ENCODE results near the gene AMOTL1.
A peak's percentile ranks its signal among the peaks of the same experiment; 100 is the strongest.

AMOTL1 gene

GRCh38 chr11:94742665-94743064, 25.5 kb upstream of the AMOTL1 start:
- no peak for DNase-seq

DNA sequence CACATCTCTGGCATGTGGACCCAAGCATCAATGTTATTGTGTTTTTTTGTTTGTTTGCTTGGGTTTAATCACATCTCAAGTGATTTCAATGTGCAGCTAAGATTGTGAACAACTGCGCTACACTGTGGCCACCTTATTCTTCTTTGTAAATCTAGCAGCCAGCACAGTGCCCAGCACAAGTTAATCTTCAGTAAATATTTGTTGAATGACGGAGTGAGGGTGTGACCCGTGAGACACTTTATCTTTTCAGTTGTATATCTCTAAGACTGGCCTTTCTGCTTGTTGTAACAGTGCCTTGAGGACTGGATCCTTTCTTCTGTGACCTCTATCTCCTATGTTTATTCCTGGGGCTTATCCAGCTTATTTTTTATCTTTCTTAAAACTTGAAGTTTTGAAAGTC, 21.4 kb upstream of the AMOTL1 start:
- no peak for DNase-seq

DNA sequence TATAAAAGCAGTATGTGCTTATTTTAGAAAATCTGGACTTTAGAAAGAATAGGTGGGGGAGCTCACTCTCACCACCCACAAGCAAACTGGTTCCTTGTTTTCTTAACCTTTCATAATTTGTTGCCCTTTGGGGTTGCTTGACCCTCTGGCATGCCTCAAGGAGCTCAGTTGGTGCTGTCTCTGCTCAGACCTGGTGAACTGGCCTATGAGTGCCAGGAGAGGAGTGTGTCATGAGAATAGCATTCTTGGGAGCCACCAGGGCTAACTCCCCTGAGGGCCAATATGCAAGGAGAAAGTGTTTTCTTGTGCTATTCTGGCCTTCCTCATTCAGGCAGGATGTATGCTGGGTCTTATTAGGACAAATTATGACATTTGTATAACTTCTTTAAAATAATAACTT, 21.0 kb upstream of the AMOTL1 start:
- no peak for DNase-seq

- no peak for DNase-seq
Observed at GRCh38 chr11:94747601-94748041, 20.5 kb upstream of the AMOTL1 start.

DNA sequence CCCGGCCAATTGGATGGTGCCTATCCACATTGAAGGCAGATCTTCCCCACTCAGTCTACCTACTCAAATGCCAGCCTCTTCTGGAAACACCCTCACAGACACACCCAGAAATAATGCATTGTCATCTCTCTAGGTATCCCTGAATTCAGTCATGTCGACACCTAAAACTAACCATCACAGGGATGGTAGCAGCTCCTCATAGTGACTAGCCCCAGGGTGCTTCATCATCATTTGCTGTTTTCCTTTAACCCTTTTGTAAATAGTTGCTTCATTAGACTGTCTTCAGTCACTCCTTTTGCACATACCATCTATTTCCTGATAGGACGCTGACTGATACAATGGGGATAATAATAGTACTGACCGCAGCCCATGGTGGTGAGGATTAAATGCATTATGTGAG, 18.8 kb upstream of the AMOTL1 start:
- no peak for DNase-seq

DNA sequence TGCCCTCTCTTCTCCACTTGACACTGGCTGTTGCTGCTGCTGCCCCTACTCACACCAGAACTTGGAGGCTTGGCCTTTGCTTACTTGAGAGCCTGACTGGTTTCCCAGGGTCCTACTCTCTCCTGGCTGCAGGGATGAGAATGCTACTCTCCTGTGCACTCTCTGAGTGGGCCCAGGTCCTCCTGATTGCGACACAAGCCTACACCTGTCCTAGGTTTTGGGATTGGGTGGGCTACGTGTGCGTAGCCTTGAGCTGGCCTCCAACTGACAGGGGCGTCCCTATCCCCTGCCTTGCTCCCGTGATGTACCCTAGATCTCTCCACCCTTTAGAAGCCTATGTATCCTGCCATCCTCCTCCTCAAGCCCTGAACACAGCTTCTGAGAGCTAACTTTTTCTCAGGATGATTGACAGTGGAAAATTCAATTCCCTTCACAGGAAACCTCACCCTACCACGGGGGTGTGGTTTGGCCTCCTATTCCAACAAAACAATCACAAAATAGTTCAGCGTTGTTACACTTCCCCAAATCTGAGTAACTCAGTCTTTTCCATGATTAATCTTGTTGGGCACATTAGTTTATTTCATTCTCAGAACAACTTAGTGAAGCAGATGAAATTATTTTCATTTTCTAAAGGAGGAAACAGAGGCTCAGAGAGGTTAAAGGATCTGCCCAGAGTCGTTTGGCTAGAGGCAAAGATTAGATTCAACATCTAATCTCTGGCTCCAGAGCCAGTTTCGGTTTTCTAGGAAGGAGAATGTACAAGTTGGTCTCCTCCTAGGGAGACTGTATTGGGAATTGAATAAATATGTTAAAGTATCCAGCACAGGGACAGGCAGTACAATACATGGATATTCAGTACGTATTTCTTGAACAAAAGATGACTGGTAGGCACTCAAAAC, 17.6 kb upstream of the AMOTL1 start:
- DNase-seq: no peak

- DNase-seq: no peak
Observed at GRCh38 chr11:94751218-94751609, 16.9 kb upstream of the AMOTL1 start.

DNA sequence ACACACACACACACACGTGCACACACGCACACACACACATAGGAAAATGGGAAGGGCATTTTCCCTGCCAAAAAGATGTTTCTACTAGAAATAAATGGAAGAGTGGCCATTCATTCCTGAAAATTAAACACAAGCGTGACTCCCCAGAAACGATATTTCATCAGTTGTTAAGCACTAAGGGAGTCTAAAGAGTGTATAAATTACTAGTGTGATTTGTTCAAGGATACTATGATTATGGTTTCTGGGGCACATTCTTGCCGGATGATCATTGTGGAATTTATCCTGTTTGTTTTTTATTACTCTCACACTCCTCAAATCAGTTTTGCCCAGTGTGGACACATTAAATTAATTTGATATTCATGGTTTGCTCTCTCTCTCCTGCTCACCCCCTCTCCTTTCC, 16.4 kb upstream of the AMOTL1 start:
- DNase-seq: no peak

GRCh38 chr11:94753630-94754029, 14.5 kb upstream of the AMOTL1 start:
- DNase-seq: no peak

GRCh38 chr11:94754335-94754734, 13.8 kb upstream of the AMOTL1 start:
- no peak for DNase-seq

- no peak for DNase-seq
Observed at GRCh38 chr11:94754819-94755218, 13.3 kb upstream of the AMOTL1 start.

DNA sequence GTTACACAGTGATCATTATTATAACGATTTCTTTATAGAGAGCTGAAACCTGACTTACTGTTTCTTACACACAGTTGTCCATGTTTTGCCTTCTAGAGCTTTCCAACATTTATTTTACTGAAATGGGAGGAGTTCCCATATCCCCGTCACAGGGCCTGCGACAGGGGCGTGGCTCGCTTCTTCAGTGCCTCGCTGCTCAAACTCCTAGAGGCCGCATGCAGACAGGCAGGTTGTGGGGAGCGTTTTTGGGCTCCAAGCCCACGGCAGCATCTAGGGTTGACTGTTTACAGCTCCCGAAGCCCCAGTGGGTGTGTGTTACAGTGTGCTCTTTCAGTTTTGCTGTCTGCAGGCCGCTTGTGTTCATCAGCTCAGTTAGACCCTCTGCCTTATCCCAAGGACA, 12.7 kb upstream of the AMOTL1 start:
- no peak for DNase-seq

- no peak for DNase-seq
Observed at GRCh38 chr11:94757037-94757735, 11.0 kb upstream of the AMOTL1 start.

DNA sequence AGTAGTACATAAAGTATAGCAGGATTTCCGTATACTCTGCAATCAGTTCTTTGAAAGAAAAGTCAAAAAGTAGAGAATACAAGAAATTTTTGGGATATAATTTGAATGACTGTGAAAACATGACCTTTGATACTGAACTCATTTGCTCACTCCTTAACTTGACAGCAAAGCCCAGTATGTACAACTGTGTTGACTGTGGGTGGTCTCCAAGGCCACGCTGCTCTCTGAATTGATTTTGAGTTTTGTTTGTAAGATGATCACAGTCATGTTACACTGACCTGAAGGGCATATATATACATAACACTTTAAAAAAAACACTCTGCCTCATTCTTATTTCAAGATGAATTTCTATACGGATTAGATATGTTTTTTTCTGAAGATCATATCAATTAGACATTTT, 9.5 kb upstream of the AMOTL1 start:
- DNase-seq: no peak

- no peak for DNase-seq
Observed at GRCh38 chr11:94759522-94759921, 8.6 kb upstream of the AMOTL1 start.

GRCh38 chr11:94760296-94760695, 7.9 kb upstream of the AMOTL1 start:
- DNase-seq: no peak

DNA sequence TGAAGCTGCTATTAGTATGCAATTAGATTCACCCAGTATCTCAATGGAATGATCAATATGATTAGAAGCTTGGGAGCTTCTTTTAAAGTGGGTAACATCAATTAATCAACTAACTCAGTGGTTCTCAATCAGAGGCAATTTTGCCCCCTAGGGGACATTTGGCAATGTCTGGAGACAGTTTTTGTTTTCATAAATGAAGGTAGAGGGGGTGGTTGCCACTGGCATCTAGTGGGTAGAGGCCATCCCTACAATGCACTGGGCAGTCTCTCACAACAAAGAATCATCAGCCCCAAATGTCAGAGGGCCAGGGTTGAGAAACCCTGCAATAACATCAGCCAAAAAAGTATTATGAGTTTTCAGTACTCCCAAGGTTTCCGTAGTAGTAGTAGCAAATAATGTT, 5.9 kb upstream of the AMOTL1 start:
- DNase-seq: no peak

- no peak for DNase-seq
Observed at GRCh38 chr11:94762995-94763394, 5.2 kb upstream of the AMOTL1 start.

- no peak for DNase-seq
Observed at GRCh38 chr11:94766713-94767206, 1.4 kb upstream of the AMOTL1 start.

GRCh38 chr11:94767291-94767690, 865 bp upstream of the AMOTL1 start:
- no peak for DNase-seq

- peak in 1 of 2 donors; percentile 4 for DNase-seq
Observed at GRCh38 chr11:94768602-94769541, 716 bp downstream of the AMOTL1 start.

- no peak for DNase-seq
Observed at GRCh38 chr11:94769880-94770279, 1.7 kb downstream of the AMOTL1 start.

- DNase-seq: no peak
Observed at GRCh38 chr11:94770563-94771120, 2.5 kb downstream of the AMOTL1 start.

All from CD4-positive, alpha-beta T cell treated with Interleukin-1 beta for 1 hour (primary cell).